Measurements from ENCODE around the gene RAB22A.

DNA sequence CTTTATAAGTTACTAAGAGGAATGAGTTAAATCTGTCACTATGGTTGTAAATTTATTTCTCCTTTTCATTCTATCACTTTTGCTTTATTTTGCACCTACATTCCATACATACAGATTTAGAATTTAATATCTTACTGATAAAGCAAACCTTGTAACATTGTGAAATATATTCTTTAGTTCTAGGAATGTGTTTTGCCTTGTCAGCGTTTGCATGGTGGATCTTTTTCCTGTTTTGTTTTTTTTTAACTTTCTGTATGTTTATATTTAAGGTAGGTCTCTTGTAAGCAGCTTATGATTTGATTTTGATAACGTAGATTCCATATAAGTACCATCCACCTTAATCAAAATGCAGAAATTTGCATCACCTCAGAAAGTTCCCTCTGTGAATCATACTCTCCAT is 16.4 kb downstream of the RAB22A start:
- TF ChIP-seq, protein P1, sequence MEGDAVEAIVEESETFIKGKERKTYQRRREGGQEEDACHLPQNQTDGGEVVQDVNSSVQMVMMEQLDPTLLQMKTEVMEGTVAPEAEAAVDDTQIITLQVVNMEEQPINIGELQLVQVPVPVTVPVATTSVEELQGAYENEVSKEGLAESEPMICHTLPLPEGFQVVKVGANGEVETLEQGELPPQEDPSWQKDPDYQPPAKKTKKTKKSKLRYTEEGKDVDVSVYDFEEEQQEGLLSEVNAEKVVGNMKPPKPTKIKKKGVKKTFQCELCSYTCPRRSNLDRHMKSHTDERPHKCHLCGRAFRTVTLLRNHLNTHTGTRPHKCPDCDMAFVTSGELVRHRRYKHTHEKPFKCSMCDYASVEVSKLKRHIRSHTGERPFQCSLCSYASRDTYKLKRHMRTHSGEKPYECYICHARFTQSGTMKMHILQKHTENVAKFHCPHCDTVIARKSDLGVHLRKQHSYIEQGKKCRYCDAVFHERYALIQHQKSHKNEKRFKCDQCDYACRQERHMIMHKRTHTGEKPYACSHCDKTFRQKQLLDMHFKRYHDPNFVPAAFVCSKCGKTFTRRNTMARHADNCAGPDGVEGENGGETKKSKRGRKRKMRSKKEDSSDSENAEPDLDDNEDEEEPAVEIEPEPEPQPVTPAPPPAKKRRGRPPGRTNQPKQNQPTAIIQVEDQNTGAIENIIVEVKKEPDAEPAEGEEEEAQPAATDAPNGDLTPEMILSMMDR (IDR thresholded peaks at IDR 0.05; ENCODE audit: borderline replicate concordance, extremely low read depth, low read length, poor library complexity, severe bottlenecking), result no peak
- TF ChIP-seq EZH2 (IDR thresholded peaks at IDR 0.05; ENCODE audit: borderline replicate concordance, low read depth, low read length, severe bottlenecking), result no peak

Measured in DND-41 (cell line).